ENCODE measurements around the gene ELAVL1. TPM values are rescaled to one million over a fixed set of nuclear protein-coding genes. Genes with fewer than 3 reads are reported as not detected.

ELAVL1 gene
- total and polyA plus RNA-seq, 2 experiments from 2014 or later, result 81.6 to 143 TPM

GRCh38 chr19:7963566-7963965, 41.9 kb downstream of the ELAVL1 start:
- H3K4me1 Mint-ChIP-seq, result peaks cover 9% of the 10 kb centered on the region; the same call in 2 of the 3 replicates
- no peak for DNase-seq (ENCODE audit: low spot score)
- no peak overlapping the region for H3K27ac ChIP-seq (ENCODE audit: low read depth)
- no peak overlapping the region for H3K4me3 ChIP-seq
- no peak overlapping the region for H3K4me3 Mint-ChIP-seq
- no peak overlapping the region for H3K27ac Mint-ChIP-seq
- H3K27me3 ChIP-seq (ENCODE audit: insufficient read depth), result no peaks in the 10 kb centered on the region
- no peaks in the 10 kb centered on the region for H3K9me3 Mint-ChIP-seq
- H3K4me1 ChIP-seq (ENCODE audit: insufficient read depth), result no peaks in the 10 kb centered on the region
- no peaks in the 10 kb centered on the region for H3K9me2 ChIP-seq (ENCODE audit: insufficient read depth)
- ATAC-seq, result no peak
- peaks cover 41% of the 10 kb centered on the region for H3K36me3 ChIP-seq (ENCODE audit: insufficient read depth)
- peaks cover 11% of the 10 kb centered on the region for H3K27me3 Mint-ChIP-seq (ENCODE audit: insufficient read depth, low read depth, poor library complexity)
- peaks cover 37% of the 10 kb centered on the region; the same call in 1 of the 2 replicates for H4K20me1 ChIP-seq (replicated peaks; ENCODE audit: insufficient read depth)
- H3F3A ChIP-seq (replicated peaks; ENCODE audit: low read depth), result peaks cover 42% of the 10 kb centered on the region
- H3K79me2 ChIP-seq (replicated peaks; ENCODE audit: insufficient read depth), result no peaks in the 10 kb centered on the region; the same call in 1 of the 2 replicates
- TF ChIP-seq CTCF (conservative IDR thresholded peaks at IDR 0.05; ENCODE audit: low read depth in 2 of 2) (no peak), STAT1 (IDR thresholded peaks at IDR 0.05; ENCODE audit: unreplicated experiment) (no peak), CREB1 (CRISPR knock-in tag; IDR thresholded peaks at IDR 0.05; ENCODE audit: low read depth) (no peak), NANOG (IDR thresholded peaks at IDR 0.05; ENCODE audit: borderline replicate concordance) (no peak), JUNB (IDR thresholded peaks at IDR 0.05; ENCODE audit: unreplicated experiment) (no peak), ZNF331 (CRISPR knock-in tag; IDR thresholded peaks at IDR 0.05; ENCODE audit: low read depth) (no peak)
- TF ChIP-seq, protein P1, sequence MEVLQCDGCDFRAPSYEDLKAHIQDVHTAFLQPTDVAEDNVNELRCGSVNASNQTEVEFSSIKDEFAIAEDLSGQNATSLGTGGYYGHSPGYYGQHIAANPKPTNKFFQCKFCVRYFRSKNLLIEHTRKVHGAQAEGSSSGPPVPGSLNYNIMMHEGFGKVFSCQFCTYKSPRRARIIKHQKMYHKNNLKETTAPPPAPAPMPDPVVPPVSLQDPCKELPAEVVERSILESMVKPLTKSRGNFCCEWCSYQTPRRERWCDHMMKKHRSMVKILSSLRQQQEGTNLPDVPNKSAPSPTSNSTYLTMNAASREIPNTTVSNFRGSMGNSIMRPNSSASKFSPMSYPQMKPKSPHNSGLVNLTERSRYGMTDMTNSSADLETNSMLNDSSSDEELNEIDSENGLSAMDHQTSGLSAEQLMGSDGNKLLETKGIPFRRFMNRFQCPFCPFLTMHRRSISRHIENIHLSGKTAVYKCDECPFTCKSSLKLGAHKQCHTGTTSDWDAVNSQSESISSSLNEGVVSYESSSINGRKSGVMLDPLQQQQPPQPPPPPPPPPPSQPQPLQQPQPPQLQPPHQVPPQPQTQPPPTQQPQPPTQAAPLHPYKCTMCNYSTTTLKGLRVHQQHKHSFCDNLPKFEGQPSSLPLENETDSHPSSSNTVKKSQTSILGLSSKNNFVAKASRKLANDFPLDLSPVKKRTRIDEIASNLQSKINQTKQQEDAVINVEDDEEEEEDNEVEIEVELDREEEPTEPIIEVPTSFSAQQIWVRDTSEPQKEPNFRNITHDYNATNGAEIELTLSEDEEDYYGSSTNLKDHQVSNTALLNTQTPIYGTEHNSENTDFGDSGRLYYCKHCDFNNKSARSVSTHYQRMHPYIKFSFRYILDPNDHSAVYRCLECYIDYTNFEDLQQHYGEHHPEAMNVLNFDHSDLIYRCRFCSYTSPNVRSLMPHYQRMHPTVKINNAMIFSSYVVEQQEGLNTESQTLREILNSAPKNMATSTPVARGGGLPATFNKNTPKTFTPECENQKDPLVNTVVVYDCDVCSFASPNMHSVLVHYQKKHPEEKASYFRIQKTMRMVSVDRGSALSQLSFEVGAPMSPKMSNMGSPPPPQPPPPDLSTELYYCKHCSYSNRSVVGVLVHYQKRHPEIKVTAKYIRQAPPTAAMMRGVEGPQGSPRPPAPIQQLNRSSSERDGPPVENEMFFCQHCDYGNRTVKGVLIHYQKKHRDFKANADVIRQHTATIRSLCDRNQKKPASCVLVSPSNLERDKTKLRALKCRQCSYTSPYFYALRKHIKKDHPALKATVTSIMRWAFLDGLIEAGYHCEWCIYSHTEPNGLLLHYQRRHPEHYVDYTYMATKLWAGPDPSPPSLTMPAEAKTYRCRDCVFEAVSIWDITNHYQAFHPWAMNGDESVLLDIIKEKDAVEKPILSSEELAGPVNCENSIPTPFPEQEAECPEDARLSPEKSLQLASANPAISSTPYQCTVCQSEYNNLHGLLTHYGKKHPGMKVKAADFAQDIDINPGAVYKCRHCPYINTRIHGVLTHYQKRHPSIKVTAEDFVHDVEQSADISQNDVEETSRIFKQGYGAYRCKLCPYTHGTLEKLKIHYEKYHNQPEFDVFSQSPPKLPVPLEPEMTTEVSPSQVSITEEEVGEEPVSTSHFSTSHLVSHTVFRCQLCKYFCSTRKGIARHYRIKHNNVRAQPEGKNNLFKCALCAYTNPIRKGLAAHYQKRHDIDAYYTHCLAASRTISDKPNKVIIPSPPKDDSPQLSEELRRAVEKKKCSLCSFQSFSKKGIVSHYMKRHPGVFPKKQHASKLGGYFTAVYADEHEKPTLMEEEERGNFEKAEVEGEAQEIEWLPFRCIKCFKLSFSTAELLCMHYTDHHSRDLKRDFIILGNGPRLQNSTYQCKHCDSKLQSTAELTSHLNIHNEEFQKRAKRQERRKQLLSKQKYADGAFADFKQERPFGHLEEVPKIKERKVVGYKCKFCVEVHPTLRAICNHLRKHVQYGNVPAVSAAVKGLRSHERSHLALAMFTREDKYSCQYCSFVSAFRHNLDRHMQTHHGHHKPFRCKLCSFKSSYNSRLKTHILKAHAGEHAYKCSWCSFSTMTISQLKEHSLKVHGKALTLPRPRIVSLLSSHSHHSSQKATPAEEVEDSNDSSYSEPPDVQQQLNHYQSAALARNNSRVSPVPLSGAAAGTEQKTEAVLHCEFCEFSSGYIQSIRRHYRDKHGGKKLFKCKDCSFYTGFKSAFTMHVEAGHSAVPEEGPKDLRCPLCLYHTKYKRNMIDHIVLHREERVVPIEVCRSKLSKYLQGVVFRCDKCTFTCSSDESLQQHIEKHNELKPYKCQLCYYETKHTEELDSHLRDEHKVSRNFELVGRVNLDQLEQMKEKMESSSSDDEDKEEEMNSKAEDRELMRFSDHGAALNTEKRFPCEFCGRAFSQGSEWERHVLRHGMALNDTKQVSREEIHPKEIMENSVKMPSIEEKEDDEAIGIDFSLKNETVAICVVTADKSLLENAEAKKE (CRISPR knock-in tag; IDR thresholded peaks at IDR 0.05), result no peak
- no peak overlapping the region for H3K4me2 ChIP-seq
- peaks cover 64% of the 10 kb centered on the region for H3K36me3 Mint-ChIP-seq (ENCODE audit: low read depth)
- H2AFZ ChIP-seq, result no peak overlapping the region
